Right lobe of liver (tissue), 6 donors: ENCODE results near the gene ZNF474. TPM values are rescaled to one million over a fixed set of nuclear protein-coding genes. Genes with fewer than 3 reads are reported as not detected.
"Not testable (repeated sequence)": the region's sequence is repeated elsewhere in the genome, so short reads cannot be mapped to it uniquely, and the experiment has no call there.

Experiments
- ATAC-seq, 4 donors: fragments of 200-7000 bp; cut with Tn5 transposase; one replicate each; pipeline ENCODE4 v1.9.1; 2020; ENCODE audit warnings: mild to moderate bottlenecking in 4 of 4, moderate library complexity in 4 of 4
- DNase-seq, 3 donors: peaks; one replicate each; pipeline ENCODE4 v3.0.0-alpha.2; 2020
- H3K27ac ChIP-seq, 3 donors: fragments of 200-600 bp; one replicate each; pipeline ENCODE4 v1.8.0; 2022
- H3K27me3 ChIP-seq, 2 donors: fragments of 200-600 bp; one replicate each; pipeline ENCODE4 v1.8.0; 2022
- H3K36me3 ChIP-seq, 4 donors: fragments of 200-600 bp; sonication (generic) in 1 of 4; one replicate each; pipeline versions ENCODE4 v1.5.1 to v1.8.0; 2017 to 2022; ENCODE audit warnings: control low read depth in 1 of 4
- H3K4me1 ChIP-seq, 4 donors: fragments of 200-600 bp; sonication (generic) in 1 of 4; one replicate each; pipeline versions ENCODE4 v1.5.1 to v1.8.0; 2017 to 2022; ENCODE audit warnings: control low read depth in 1 of 4
- H3K4me3 ChIP-seq, 3 donors: fragments of 200-600 bp; one replicate each; pipeline ENCODE4 v1.8.0; 2022
- H3K9me3 ChIP-seq, 4 donors: fragments of 200-600 bp; sonication (generic) in 1 of 4; one replicate each; pipeline versions ENCODE4 v1.5.1 to v1.8.0; 2017 to 2022; ENCODE audit warnings: control low read depth in 1 of 4
- CTCF ChIP-seq, 4 donors: fragments of 200-600 bp in 3 of 4; fragments of 450-650 bp in 1 of 4; IDR thresholded peaks; one replicate each; pipeline versions ENCODE4 v1.5.1 to v1.8.0; 2016 to 2022; ENCODE audit warnings: antibody characterized with exemption in 4 of 4, mild to moderate bottlenecking in 2 of 4
- POLR2A ChIP-seq: fragments of 450-650 bp; IDR thresholded peaks from one replicate; pipeline ENCODE4 v1.6.1; 2017; ENCODE audit warnings: antibody characterized with exemption, mild to moderate bottlenecking
- WGBS: methylation state at CpG from one replicate; pipeline ENCODE4 v1.1.6; 2018; ENCODE audit warnings: low coverage, low lambda C conversion rate; ENCODE audit not compliant: insufficient coverage; ENCODE audit errors: missing lambda C conversion rate; 5-methylcytosine and 5-hydroxymethylcytosine counted together
- intact Hi-C, 2 donors: fragments of 100-400 bp; cut with DNase I; formaldehyde crosslinking; loops; one replicate each; pipeline versions ENCODE4 v1.11.2 to v1.14.1; 2022
- total RNA-seq, 6 experiments: library from RNA; depleted of rRNA in 2 of 6; stranded (reverse); fragments of >200 nt in 2 of 6; fragmentation: NEBNext Ultra II Directional in 3 of 6; extraction: Animal tissue kit (Norgen Biotek cat#: 25700) in 3 of 6; gene quantifications; one replicate each; pipeline versions ENCODE4 v1.1.0 to v1.2.4, GENCODE V29; 2016 to 2023
- donor health status: DM: no; HTN: yes; CAD: no.
- donor health status: DM: no; HTN: no; CAD: no.
- donor health status: DM: no; HTN: no; CAD: no.
- donor health status: DM: no; HTN: yes; CAD: no.
- donor health status: DM: no; HTN: yes; CAD: no.

The ZNF474 gene
- total RNA-seq, 6 experiments from 2014 or later: 0.12 TPM; not detected in 5

- intact Hi-C loops: no loop called here
- ATAC-seq: no peak
- no peaks in the 10 kb centered on the region for H3K36me3 ChIP-seq
- no peaks in the 10 kb centered on the region for H3K27me3 ChIP-seq
- no peak overlapping the region for H3K27ac ChIP-seq
- WGBS: 36% methylated on average over 2 of the region's 2 CpGs
- no peak overlapping the region for H3K4me3 ChIP-seq
- no peaks in the 10 kb centered on the region for H3K4me1 ChIP-seq
- no peaks in the 10 kb centered on the region for H3K9me3 ChIP-seq
- TF ChIP-seq CTCF (IDR thresholded peaks at IDR 0.05) (no peak), POLR2A (no peak)
- no peak for DNase-seq
Observed at GRCh38 chr5:122089096-122090013, 40.0 kb upstream of the ZNF474 start.

- WGBS: 34% methylated on average over 7 of the region's 9 CpGs
- no peak overlapping the region for H3K27ac ChIP-seq
- intact Hi-C loops: no loop called here
- ATAC-seq: peak in 1 of 4 donors; percentile 34
- H3K4me3 ChIP-seq: no peak overlapping the region
- no peaks in the 10 kb centered on the region for H3K4me1 ChIP-seq
- no peaks in the 10 kb centered on the region for H3K9me3 ChIP-seq
- peak in 2 of 4 donors; percentile 18 to 40 for TF ChIP-seq CTCF (IDR thresholded peaks at IDR 0.05)
- TF ChIP-seq POLR2A: no peak
- DNase-seq: no peak
- no peaks in the 10 kb centered on the region for H3K36me3 ChIP-seq
- no peaks in the 10 kb centered on the region for H3K27me3 ChIP-seq
Observed at GRCh38 chr5:122091936-122092600, 37.3 kb upstream of the ZNF474 start.

GRCh38 chr5:122093415-122094180, 35.7 kb upstream of the ZNF474 start:
- no peaks in the 10 kb centered on the region for H3K4me1 ChIP-seq
- no peak overlapping the region for H3K27ac ChIP-seq
- no peak overlapping the region for H3K4me3 ChIP-seq
- intact Hi-C loops: no loop called here
- H3K36me3 ChIP-seq: no peaks in the 10 kb centered on the region
- TF ChIP-seq POLR2A: no peak
- no peak for TF ChIP-seq CTCF (IDR thresholded peaks at IDR 0.05)
- ATAC-seq (no peak), DNase-seq (no peak)
- no peaks in the 10 kb centered on the region for H3K27me3 ChIP-seq
- 68% methylated on average over 7 of the region's 7 CpGs for WGBS
- H3K9me3 ChIP-seq: no peaks in the 10 kb centered on the region

- H3K27me3 ChIP-seq, H3K36me3 ChIP-seq, H3K4me3 ChIP-seq, H3K27ac ChIP-seq, ATAC-seq, H3K9me3 ChIP-seq, DNase-seq, intact Hi-C loops, H3K4me1 ChIP-seq: not testable (repeated sequence)
- 85% methylated on average over 5 of the region's 5 CpGs for WGBS
Observed at GRCh38 chr5:122094251-122094650, 35.1 kb upstream of the ZNF474 start.
